OCI-LY7 (cell line): ENCODE data around the gene DDX56. TPM values are rescaled to one million over a fixed set of nuclear protein-coding genes. Genes with fewer than 3 reads are reported as not detected.

ENCODE experiments used
- BruUV-seq: library from RNA; stranded (reverse); fragments of 400-500 nt; replicated peaks from 2 replicates; lab custom pipeline; 2021; lab: Mats Ljungman, UMichigan
- CTCF ChIA-PET: fragments of 300-600 bp; sonication (Branson Sonifier 250); formaldehyde crosslinking; loops from one replicate; lab custom pipeline; 2022; ENCODE audit warnings: antibody characterized with exemption; ENCODE audit not compliant: unreplicated experiment; lab: Charles Lee
- POLR2A ChIA-PET: fragments of 300-600 bp; sonication (Branson Sonifier 250); formaldehyde crosslinking; loops from one replicate; lab custom pipeline; 2022; ENCODE audit warnings: antibody characterized with exemption; lab: Charles Lee
- DNase-seq: peaks from one replicate; pipeline ENCODE4 v3.0.0-alpha.2; 2015; ENCODE audit warnings: low spot score
- H2AFZ ChIP-seq: fragments of 200-600 bp; sonication (generic), shearing (Covaris generic); 2 replicates; pipeline ENCODE4 v1.6.1; 2014; ENCODE audit warnings: mild to moderate bottlenecking, antibody characterized with exemption, low read length, moderate library complexity
- H3K27ac ChIP-seq: fragments of 200-600 bp; sonication (generic); 2 replicates; pipeline ENCODE4 v1.5.1; 2014; ENCODE audit warnings: mixed run types, low read depth, mild to moderate bottlenecking, moderate library complexity, low read length, inconsistent platforms; ENCODE audit not compliant: poor library complexity, severe bottlenecking
- H3K36me3 ChIP-seq: fragments of 200-600 bp; sonication (generic); 2 replicates; pipeline ENCODE4 v1.6.1; 2014; ENCODE audit warnings: mild to moderate bottlenecking, antibody characterized with exemption, low read length, moderate library complexity, mixed read lengths; ENCODE audit not compliant: insufficient read depth
- H3K4me1 ChIP-seq: fragments of 200-600 bp; sonication (generic); 2 replicates; pipeline ENCODE4 v1.5.1; 2014; ENCODE audit warnings: mild to moderate bottlenecking, low read length; ENCODE audit not compliant: insufficient read depth, poor library complexity, severe bottlenecking
- H3K4me2 ChIP-seq: fragments of 200-600 bp; sonication (generic); 2 replicates; pipeline ENCODE4 v1.6.1; 2014; ENCODE audit warnings: mild to moderate bottlenecking, low read length
- H3K4me3 ChIP-seq: fragments of 200-600 bp; sonication (generic); 2 replicates; pipeline ENCODE4 v1.5.1; 2014; ENCODE audit warnings: mild to moderate bottlenecking, low read depth, low read length; ENCODE audit not compliant: poor library complexity, severe bottlenecking
- H3K79me2 ChIP-seq: fragments of 200-600 bp; sonication (generic); 2 replicates; pipeline ENCODE4 v1.6.1; 2016; ENCODE audit warnings: low read depth, mild to moderate bottlenecking, low read length, moderate library complexity, mixed read lengths; ENCODE audit not compliant: insufficient read depth
- H3K9me2 ChIP-seq: fragments of 200-600 bp; sonication (generic); 2 replicates; pipeline ENCODE4 v1.6.1; 2016; ENCODE audit warnings: mild to moderate bottlenecking, low read length, mixed read lengths; ENCODE audit not compliant: insufficient read depth
- H3K9me3 ChIP-seq: fragments of 200-600 bp; sonication (generic); 2 replicates; pipeline ENCODE4 v1.6.1; 2014; ENCODE audit warnings: mild to moderate bottlenecking, mixed run types, low read length, mixed read lengths
- H4K20me1 ChIP-seq: fragments of 200-600 bp; sonication (generic); 2 replicates; pipeline ENCODE4 v1.6.1; 2014; ENCODE audit warnings: mild to moderate bottlenecking, antibody characterized with exemption, low read length, moderate library complexity, mixed read lengths; ENCODE audit not compliant: insufficient read depth
- CTCF ChIP-seq: fragments of 200-600 bp; sonication (generic); conservative IDR thresholded peaks from 2 replicates; pipeline ENCODE4 v1.5.1; 2014; ENCODE audit warnings: mild to moderate bottlenecking, antibody characterized with exemption, low read length, moderate library complexity, mixed read lengths
- EZH2phosphoT487 ChIP-seq: fragments of 200-600 bp; sonication (generic); IDR thresholded peaks from 2 replicates; pipeline ENCODE4 v1.6.1; 2018; ENCODE audit warnings: low read depth, borderline replicate concordance, mild to moderate bottlenecking, mixed run types, antibody characterized with exemption, low read length, moderate library complexity, mixed read lengths
- intact Hi-C: fragments of 100-400 bp; cut with micrococcal nuclease; formaldehyde crosslinking; loops from one replicate; pipeline ENCODE4 v1.10.0; 2022; ENCODE audit not compliant: unreplicated experiment
- total RNA-seq, 2 experiments: library from RNA; depleted of rRNA in 1 of 2; stranded (reverse); fragments of >200 nt in 1 of 2; shearing (Covaris generic) in 1 of 2; gene quantifications; 2 replicates each; pipeline ENCODE4 v1.2.3, GENCODE V29; 2014 to 2022

Gene DDX56
- total RNA-seq, 2 experiments from 2014 or later: 89.2 to 95.4 TPM

GRCh38 chr7:44576228-44576627 lies 2.5 kb upstream of the DDX56 start:
- H3K4me1 ChIP-seq: peaks cover 36% of the 10 kb centered on the region
- CTCF ChIA-PET: no interaction called here
- intact Hi-C loops: no loop called here

GRCh38 chr7:44575054-44575453 lies 1.3 kb upstream of the DDX56 start:
- Histone ChIP-seq H3K4me3 (no peak overlapping the region), H3K9me3 (no peaks in the 10 kb centered on the region), H3K79me2 (peaks cover 37% of the 10 kb centered on the region), H3K27ac (no peak overlapping the region), H3K36me3 (peaks cover 64% of the 10 kb centered on the region), H3K4me1 (peaks cover 24% of the 10 kb centered on the region), H3K9me2 (no peaks in the 10 kb centered on the region), H3K4me2 (peak overlapping the region; percentile 83), H4K20me1 (no peaks in the 10 kb centered on the region), H2AFZ (no peak overlapping the region)
- POLR2A ChIA-PET: interaction anchor here (1.1 kb wide), 1 partner anchor 175 kb away, joined by 3 read pairs; no protein-coding TSS in a partner anchor
- TF ChIP-seq CTCF (no peak), EZH2phosphoT487 (no peak)
- intact Hi-C loops: no loop called here
- CTCF ChIA-PET: no interaction called here
- BruUV-seq: no TSS peak
- DNase-seq: no peak

More at GRCh38 chr7:44576228-44576627, 2.5 kb upstream of the DDX56 start:
- H3K9me3 ChIP-seq: no peaks in the 10 kb centered on the region
- H3K36me3 ChIP-seq: peaks cover 64% of the 10 kb centered on the region
- peaks cover 47% of the 10 kb centered on the region for H3K79me2 ChIP-seq
- no peak overlapping the region for H2AFZ ChIP-seq
- no TSS peak for BruUV-seq
- H3K27ac ChIP-seq: no peak overlapping the region
- DNase-seq: no peak
- TF ChIP-seq CTCF (no peak), EZH2phosphoT487 (no peak)
- H3K4me3 ChIP-seq: no peak overlapping the region
- H4K20me1 ChIP-seq: peaks cover 4% of the 10 kb centered on the region; the same call in 1 of the 2 replicates
- H3K4me2 ChIP-seq: no peak overlapping the region
- no peaks in the 10 kb centered on the region for H3K9me2 ChIP-seq
- POLR2A ChIA-PET: no interaction called here

GRCh38 chr7:44574287-44574872 lies 672 bp upstream of the DDX56 start:
- H4K20me1 ChIP-seq: no peaks in the 10 kb centered on the region
- peaks cover 64% of the 10 kb centered on the region for H3K36me3 ChIP-seq
- H3K9me3 ChIP-seq: no peaks in the 10 kb centered on the region
- H3K27ac ChIP-seq: peak overlapping the region; percentile 34
- H3K79me2 ChIP-seq: peaks cover 31% of the 10 kb centered on the region
- H3K4me3 ChIP-seq: peak overlapping the region; percentile 95
- peak overlapping the region; percentile 39; the same call in 1 of the 2 replicates for H2AFZ ChIP-seq
- H3K4me2 ChIP-seq: peak overlapping the region; percentile 83
- peak; percentile 14 for DNase-seq
- TF ChIP-seq CTCF (no peak), EZH2phosphoT487 (no peak)
- CTCF ChIA-PET: interaction anchor here (0.6 kb wide), 1 partner anchor 36 kb away, joined by 3 read pairs; no protein-coding TSS in a partner anchor
- POLR2A ChIA-PET: interaction anchor here (0.7 to 2.6 kb wide), 9 partner anchors 8 to 175 kb away, joined by 3 to 16 read pairs (median 5); partner anchors contain the start of genes NUDCD3 and TMED4
- H3K4me1 ChIP-seq: peaks cover 22% of the 10 kb centered on the region
- BruUV-seq: TSS peak; percentile 87
- intact Hi-C loops: no loop called here
- no peaks in the 10 kb centered on the region for H3K9me2 ChIP-seq
